NOMO-1 (cell line): Measurements from ENCODE around the gene C19orf67.

ENCODE experiments used
- DNase-seq, 2 experiments: peaks; one replicate each; lab custom pipeline; 2025; ENCODE audit not compliant: unreplicated experiment in 2 of 2; lab: John Stamatoyannopoulos, UW

C19orf67 gene

DNA sequence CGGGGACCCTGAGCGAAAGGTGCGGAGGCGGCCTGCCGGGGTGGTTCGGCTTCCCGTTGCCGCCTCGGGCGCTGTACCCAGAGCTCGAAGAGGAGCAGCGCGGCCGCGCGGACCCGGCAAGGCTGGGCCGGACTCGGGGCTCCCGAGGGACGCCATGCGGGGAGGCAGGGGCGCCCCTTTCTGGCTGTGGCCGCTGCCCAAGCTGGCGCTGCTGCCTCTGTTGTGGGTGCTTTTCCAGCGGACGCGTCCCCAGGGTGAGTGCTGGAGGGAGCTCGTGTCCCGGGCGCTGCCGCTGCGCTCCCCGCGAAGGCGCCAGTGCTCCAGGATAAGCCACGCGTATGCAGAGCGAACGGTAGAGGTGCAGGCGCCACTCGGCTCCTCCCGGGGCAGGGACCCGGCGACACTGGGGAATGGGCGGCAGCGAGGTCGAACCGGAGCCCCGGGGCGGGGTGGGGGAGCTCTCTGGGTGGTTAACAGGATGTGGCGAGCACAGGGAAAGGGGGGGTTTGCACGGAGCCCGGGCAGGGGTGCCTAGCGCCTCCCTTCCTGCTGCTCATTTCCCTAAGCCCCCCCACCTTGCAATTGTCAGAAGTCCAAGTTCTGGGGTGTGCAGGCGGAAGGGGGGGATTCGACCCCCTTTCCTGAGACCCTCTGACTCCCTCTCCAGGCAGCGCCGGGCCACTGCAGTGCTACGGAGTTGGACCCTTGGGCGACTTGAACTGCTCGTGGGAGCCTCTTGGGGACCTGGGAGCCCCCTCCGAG is 53.7 kb downstream of the C19orf67 start, which contains the start of gene IL27RA:
Gene IL27RA, plus strand, starts transcription at position 44 of the 762 bp plus-strand sequence. Its CDS starts 111 bp downstream, at position 155.
- DNase-seq: peak; percentile 54 to 74
